Lower lobe of right lung (tissue), 2 donors: ENCODE data around the gene SERINC5. TPM values are rescaled to one million over a fixed set of nuclear protein-coding genes. Genes with fewer than 3 reads are reported as not detected.

Experiments
- ATAC-seq, 2 donors: fragments of 200-7000 bp; cut with Tn5 transposase; one replicate each; pipeline ENCODE4 v1.9.1; 2020 to 2022; ENCODE audit warnings: mild to moderate bottlenecking in 2 of 2, moderate library complexity in 2 of 2
- DNase-seq: peaks from one replicate; pipeline ENCODE4 v3.0.0-alpha.2; 2020
- H3K27ac ChIP-seq: fragments of 200-600 bp; one replicate; pipeline ENCODE4 v1.8.0; 2022
- H3K27me3 ChIP-seq: fragments of 200-600 bp; one replicate; pipeline ENCODE4 v1.8.0; 2022; ENCODE audit warnings: low read depth
- H3K36me3 ChIP-seq: fragments of 200-600 bp; one replicate; pipeline ENCODE4 v1.8.0; 2022; ENCODE audit warnings: mild to moderate bottlenecking
- H3K4me1 ChIP-seq: fragments of 200-600 bp; one replicate; pipeline ENCODE4 v1.8.0; 2022
- H3K4me3 ChIP-seq: fragments of 200-600 bp; one replicate; pipeline ENCODE4 v1.8.0; 2022; ENCODE audit warnings: mild to moderate bottlenecking
- H3K9me3 ChIP-seq: fragments of 200-600 bp; one replicate; pipeline ENCODE4 v1.8.0; 2022
- intact Hi-C: fragments of 100-400 bp; cut with DNase I; formaldehyde crosslinking; loops from one replicate; pipeline ENCODE4 v1.11.0; 2022
- total RNA-seq: library from RNA; stranded (reverse); fragmentation: NEBNext Ultra II Directional; extraction: Animal tissue kit (Norgen Biotek cat#: 25700); gene quantifications from one replicate; pipeline ENCODE4 v1.2.1, GENCODE V29; 2021
- TF ChIP-seq, protein P1 (sequence below): fragments of 200-600 bp; IDR thresholded peaks from one replicate; pipeline ENCODE4 v1.8.0; 2022; ENCODE audit warnings: antibody characterized with exemption, mild to moderate bottlenecking
- donor health status: DM: no; HTN: yes; CAD: no; lungs with severe emphysema.

SERINC5 gene
- total RNA-seq, 1 donor from 2014 or later, result 52.6 TPM

GRCh38 chr5:80195837-80196400 lies 59.9 kb downstream of the SERINC5 start:
- Histone ChIP-seq H3K4me3 (no peak overlapping the region), H3K27ac (no peak overlapping the region), H3K36me3 (peaks cover 10% of the 10 kb centered on the region), H3K9me3 (no peaks in the 10 kb centered on the region), H3K4me1 (peaks cover 57% of the 10 kb centered on the region), H3K27me3 (no peaks in the 10 kb centered on the region)
- TF ChIP-seq, protein P1, sequence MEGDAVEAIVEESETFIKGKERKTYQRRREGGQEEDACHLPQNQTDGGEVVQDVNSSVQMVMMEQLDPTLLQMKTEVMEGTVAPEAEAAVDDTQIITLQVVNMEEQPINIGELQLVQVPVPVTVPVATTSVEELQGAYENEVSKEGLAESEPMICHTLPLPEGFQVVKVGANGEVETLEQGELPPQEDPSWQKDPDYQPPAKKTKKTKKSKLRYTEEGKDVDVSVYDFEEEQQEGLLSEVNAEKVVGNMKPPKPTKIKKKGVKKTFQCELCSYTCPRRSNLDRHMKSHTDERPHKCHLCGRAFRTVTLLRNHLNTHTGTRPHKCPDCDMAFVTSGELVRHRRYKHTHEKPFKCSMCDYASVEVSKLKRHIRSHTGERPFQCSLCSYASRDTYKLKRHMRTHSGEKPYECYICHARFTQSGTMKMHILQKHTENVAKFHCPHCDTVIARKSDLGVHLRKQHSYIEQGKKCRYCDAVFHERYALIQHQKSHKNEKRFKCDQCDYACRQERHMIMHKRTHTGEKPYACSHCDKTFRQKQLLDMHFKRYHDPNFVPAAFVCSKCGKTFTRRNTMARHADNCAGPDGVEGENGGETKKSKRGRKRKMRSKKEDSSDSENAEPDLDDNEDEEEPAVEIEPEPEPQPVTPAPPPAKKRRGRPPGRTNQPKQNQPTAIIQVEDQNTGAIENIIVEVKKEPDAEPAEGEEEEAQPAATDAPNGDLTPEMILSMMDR, result no peak
- ATAC-seq (no peak), DNase-seq (no peak)
- intact Hi-C loops, result no loop called here

DNA sequence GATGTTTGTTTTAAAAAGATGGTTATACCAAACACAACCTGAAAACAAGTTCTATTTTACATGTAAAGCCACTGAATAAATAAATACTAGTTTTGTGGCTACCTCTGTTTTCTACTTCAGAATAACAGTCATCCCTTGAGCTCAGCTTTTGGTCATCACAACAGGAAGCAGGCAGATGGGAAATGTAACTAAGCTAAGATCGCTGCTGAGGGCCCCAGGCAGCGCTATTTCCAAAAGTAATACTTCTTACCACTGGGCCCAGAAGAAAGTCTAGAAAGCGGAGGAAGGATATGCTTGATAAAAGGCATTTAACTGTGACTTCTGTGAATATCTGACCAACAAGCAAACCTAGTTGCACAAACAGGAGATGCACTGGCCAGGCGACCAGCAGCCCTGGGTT lies 61.4 kb downstream of the SERINC5 start:
- TF ChIP-seq, protein P1, result no peak
- intact Hi-C loops, result no loop called here
- Histone ChIP-seq H3K9me3 (no peaks in the 10 kb centered on the region), H3K36me3 (peaks cover 5% of the 10 kb centered on the region), H3K27me3 (no peaks in the 10 kb centered on the region), H3K4me3 (no peak overlapping the region), H3K27ac (no peak overlapping the region), H3K4me1 (peaks cover 57% of the 10 kb centered on the region)
- DNase-seq (no peak), ATAC-seq (no peak)

DNA sequence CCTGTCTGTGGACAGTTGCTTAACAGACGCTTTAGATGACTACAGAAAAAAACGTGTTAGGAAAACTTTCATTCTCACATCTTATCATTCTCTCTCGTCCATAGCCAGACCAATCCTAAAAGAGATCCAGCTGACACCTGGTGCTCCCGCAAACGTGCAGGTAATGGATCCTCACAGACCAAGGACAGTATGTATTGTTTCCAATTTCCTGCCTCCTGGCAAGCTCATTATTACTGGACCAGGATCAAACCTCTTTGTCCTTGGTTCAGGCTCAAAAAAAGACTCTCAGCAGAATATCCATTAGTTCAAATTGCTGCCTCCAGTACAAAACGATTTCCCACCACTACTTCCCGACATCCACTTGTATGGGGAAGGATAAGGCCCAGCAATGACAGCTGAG lies 62.4 kb downstream of the SERINC5 start:
- Histone ChIP-seq H3K4me3 (no peak overlapping the region), H3K4me1 (peaks cover 57% of the 10 kb centered on the region), H3K36me3 (peaks cover 5% of the 10 kb centered on the region), H3K9me3 (no peaks in the 10 kb centered on the region), H3K27ac (peak overlapping the region; percentile 48), H3K27me3 (no peaks in the 10 kb centered on the region)
- ATAC-seq (no peak), DNase-seq (no peak)
- TF ChIP-seq, protein P1, result no peak
- intact Hi-C loops, result no loop called here

DNA sequence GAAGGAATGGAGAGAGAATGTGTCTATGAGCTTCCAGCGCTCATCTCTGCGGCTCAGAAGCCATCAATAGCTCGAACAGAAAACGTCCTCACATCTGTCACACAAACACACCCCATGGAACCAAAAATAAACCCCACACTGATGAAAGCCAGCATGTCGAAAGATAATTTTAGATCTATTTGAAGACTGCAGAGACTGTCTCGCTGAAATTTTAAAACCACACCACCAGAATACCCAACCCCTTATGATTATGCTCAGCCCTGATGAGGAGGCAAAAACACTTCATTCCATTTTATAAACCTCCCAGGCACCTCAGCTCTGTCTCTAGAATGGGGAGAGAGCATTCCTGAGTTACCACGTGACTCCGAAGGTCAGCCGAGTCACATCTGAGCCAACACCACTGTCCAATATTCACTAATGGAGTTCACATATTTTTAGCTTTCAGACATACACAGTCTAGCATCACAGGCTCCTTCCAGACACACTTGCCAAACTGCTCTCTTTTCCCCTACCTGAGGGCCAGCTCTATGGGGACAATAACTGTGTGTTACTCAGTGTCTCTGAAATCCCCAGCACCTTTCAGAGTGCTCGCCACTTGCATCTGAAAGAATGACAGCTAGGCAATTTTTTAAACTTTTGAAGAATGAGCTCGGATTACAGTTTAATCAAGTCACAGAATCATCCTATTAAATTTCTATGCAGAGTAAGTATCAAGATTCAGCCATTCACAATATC lies 63.2 kb downstream of the SERINC5 start:
- TF ChIP-seq, protein P1, result no peak
- no peaks in the 10 kb centered on the region for H3K9me3 ChIP-seq
- H3K4me1 ChIP-seq, result peaks cover 54% of the 10 kb centered on the region
- H3K36me3 ChIP-seq, result peaks cover 5% of the 10 kb centered on the region
- DNase-seq (no peak), ATAC-seq (peak; percentile 64 to 67)
- no peaks in the 10 kb centered on the region for H3K27me3 ChIP-seq
- no peak overlapping the region for H3K4me3 ChIP-seq
- H3K27ac ChIP-seq, result peak overlapping the region; percentile 48
- intact Hi-C loops, result no loop called here

GRCh38 chr5:80191991-80192398 lies 63.9 kb downstream of the SERINC5 start:
- peak overlapping the region; percentile 13 for H3K27ac ChIP-seq
- peaks cover 60% of the 10 kb centered on the region for H3K4me1 ChIP-seq
- intact Hi-C loops, result no loop called here
- TF ChIP-seq, protein P1, result no peak
- ATAC-seq (peak; percentile 23 to 33), DNase-seq (no peak)
- H3K27me3 ChIP-seq, result no peaks in the 10 kb centered on the region
- no peaks in the 10 kb centered on the region for H3K9me3 ChIP-seq
- peaks cover 5% of the 10 kb centered on the region for H3K36me3 ChIP-seq
- no peak overlapping the region for H3K4me3 ChIP-seq
